Activated CD4-positive, alpha-beta T cell treated with anti-CD3 and anti-CD28 coated beads, Interleukin-2, amount 50 U/mL, for 4 hours (primary cell): ENCODE data around the gene PELI3.

Experiments
- DNase-seq, 2 experiments: peaks; one replicate each; pipeline ENCODE4 v3.0.0-alpha.2; 2020

Gene PELI3

DNA sequence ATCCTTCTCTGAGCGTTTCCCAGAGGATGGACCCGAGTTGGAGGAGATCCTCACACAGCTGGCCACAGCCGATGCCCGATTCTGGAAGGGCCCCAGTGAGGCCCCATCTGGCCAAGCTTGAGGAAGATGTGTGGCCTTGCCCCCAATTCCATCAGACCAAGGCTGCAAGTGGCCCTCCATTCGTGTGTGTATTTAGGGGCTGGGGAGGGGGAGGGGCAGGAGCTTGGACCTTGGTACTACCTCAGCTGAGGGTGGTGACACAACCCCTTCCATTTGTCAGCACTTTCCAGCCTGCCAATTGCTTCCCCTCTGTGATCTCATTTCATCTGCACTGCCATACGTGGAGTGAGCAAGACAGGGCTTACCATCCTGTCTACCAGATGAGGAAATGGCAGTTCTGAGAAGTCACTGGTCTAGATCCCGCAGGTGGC, 42.4 kb downstream of the PELI3 start:
- DNase-seq, result no peak

DNA sequence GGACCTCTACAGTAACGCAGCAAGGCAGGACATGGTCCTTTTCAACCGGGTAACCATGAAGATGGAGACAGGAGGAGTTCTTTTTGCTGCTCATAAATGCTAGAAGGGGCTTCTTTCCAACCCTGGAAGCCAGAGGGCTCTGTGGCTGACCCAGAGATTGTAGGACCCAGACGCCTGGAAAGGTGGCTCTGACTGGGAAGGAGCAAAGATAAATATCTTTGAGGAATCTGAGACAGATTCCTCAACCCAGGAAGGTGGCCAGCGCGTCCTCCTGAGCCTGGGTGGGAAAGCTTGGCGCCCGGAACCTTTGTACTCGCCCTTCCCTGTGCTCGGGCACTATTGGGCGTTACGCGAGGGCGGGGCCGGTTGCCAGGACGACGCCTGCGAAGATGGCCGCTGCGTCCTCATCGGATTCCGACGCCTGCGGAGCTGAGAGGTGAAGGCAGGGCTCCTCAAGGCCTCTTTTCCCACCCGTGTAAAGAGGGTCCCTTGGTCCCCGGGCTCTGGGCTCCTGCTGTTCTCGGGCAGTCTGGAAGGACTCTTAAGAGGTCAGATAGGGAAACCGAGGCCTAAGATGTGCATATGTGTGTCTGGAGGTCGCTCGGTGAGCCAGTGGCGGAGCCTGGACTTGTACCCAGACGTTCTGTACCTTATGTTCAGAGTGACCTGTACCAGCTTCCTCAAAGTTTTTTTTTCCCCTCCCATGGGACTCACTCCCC, 43.7 kb downstream of the PELI3 start, which contains the start of gene BBS1:
Gene BBS1, plus strand, starts transcription at position 365 of the 719 bp plus-strand sequence. Its CDS starts 25 bp downstream, at position 390.
- DNase-seq, result peak; percentile 78 to 80

- no peak for DNase-seq
These were observed 44.3 kb downstream of the PELI3 start for GRCh38 chr11:66510990-66511339.

- DNase-seq, result no peak
These were observed 56.9 kb downstream of the PELI3 start for GRCh38 chr11:66523611-66524010.

GRCh38 chr11:66524304-66525040, 57.8 kb downstream of the PELI3 start:
- no peak for DNase-seq
